Suprapubic skin (tissue), 4 donors: ENCODE data around the gene SHC3.

Experiments used
- CTCF ChIP-seq, 2 donors: fragments of 200-600 bp in 1 of 2; fragments of 450-650 bp in 1 of 2; sonication (generic) in 1 of 2; IDR thresholded peaks; one replicate each; pipeline ENCODE4 v1.5.1; 2016 to 2019; ENCODE audit warnings: antibody characterized with exemption in 2 of 2, mild to moderate bottlenecking in 1 of 2, moderate library complexity in 1 of 2
- EP300 ChIP-seq: sonication (generic); formaldehyde crosslinking; IDR thresholded peaks from one replicate; pipeline ENCODE4 v1.6.1; 2017; ENCODE audit warnings: antibody characterized with exemption
- POLR2AphosphoS5 ChIP-seq, 3 donors: sonication (generic); formaldehyde crosslinking; IDR thresholded peaks; one replicate each; pipeline ENCODE4 v1.6.1; 2017; ENCODE audit warnings: antibody characterized with exemption in 3 of 3

GRCh38 chr9:89020754-89021153 lies 157.9 kb downstream of the SHC3 start:
- TF ChIP-seq CTCF (IDR thresholded peaks at IDR 0.05) (no peak), EP300 (no peak), POLR2AphosphoS5 (IDR thresholded peaks at IDR 0.05) (no peak)
